Nephron (organoid): ENCODE results near the gene SURF1.

Source experiments
- H3K27ac Mint-ChIP-seq, 3 experiments: 2 replicates each; pipeline ENCODE4 v1.8.0; 2020; ENCODE audit warnings: mixed read lengths in 3 of 3, mild to moderate bottlenecking in 2 of 3, moderate library complexity in 1 of 3
- H3K27me3 Mint-ChIP-seq: 2 replicates; pipeline ENCODE4 v1.8.0; 2021; ENCODE audit warnings: low read depth, mild to moderate bottlenecking, moderate library complexity, mixed read lengths
- H3K36me3 Mint-ChIP-seq: 2 replicates; pipeline ENCODE4 v1.8.0; 2020; ENCODE audit warnings: low read depth, mixed read lengths
- H3K4me1 Mint-ChIP-seq: 2 replicates; pipeline ENCODE4 v1.8.0; 2020; ENCODE audit warnings: mixed read lengths
- H3K4me3 Mint-ChIP-seq, 3 experiments: 2 replicates each; pipeline ENCODE4 v1.8.0; 2020; ENCODE audit warnings: mild to moderate bottlenecking in 3 of 3, mixed read lengths in 3 of 3, moderate library complexity in 2 of 3
- H3K9me3 Mint-ChIP-seq: 2 replicates; pipeline ENCODE4 v1.8.0; 2020; ENCODE audit warnings: mixed read lengths
- TF ChIP-seq, protein P1 (sequence below), 3 experiments: fragments of 200-600 bp; sonication (generic); IDR thresholded peaks; one replicate each; pipeline ENCODE4 v1.5.0; 2021; ENCODE audit warnings: antibody characterized with exemption in 3 of 3; ENCODE audit not compliant: unreplicated experiment in 3 of 3

Gene SURF1

DNA sequence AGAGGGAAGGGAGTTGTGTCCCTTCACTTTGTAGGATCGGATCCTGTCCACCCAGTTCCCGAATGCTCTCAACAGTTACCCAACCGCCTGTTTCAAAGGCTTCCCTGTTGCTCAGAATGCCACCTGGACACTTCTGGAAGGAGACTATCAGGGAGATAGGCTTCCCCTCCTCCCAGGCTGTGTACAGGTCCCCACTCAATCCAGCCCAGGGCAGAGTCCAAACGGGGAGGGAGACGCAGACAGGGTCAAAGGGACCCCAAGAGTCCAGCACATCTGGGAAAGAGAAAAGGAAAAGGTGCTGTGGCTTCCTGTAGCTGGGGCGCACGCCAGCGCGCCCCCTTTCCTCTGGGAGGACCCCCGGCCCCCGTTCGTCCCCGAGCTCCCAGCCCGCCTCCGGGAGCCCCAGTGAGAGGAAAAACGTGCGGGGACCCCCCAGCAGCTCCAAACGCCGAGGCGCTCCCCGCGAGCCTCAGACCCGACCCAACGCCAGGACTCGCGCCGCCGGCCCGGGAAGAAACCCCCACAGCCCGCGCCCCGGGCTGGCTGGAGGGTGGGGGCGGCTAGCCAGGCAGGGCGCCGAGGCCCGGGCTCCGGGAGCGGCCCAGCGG, 18.9 kb upstream of the SURF1 start:
- H3K27me3 Mint-ChIP-seq = no peaks in the 10 kb centered on the region
- H3K9me3 Mint-ChIP-seq = no peaks in the 10 kb centered on the region
- TF ChIP-seq, protein P1, sequence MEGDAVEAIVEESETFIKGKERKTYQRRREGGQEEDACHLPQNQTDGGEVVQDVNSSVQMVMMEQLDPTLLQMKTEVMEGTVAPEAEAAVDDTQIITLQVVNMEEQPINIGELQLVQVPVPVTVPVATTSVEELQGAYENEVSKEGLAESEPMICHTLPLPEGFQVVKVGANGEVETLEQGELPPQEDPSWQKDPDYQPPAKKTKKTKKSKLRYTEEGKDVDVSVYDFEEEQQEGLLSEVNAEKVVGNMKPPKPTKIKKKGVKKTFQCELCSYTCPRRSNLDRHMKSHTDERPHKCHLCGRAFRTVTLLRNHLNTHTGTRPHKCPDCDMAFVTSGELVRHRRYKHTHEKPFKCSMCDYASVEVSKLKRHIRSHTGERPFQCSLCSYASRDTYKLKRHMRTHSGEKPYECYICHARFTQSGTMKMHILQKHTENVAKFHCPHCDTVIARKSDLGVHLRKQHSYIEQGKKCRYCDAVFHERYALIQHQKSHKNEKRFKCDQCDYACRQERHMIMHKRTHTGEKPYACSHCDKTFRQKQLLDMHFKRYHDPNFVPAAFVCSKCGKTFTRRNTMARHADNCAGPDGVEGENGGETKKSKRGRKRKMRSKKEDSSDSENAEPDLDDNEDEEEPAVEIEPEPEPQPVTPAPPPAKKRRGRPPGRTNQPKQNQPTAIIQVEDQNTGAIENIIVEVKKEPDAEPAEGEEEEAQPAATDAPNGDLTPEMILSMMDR (IDR thresholded peaks at IDR 0.05; ENCODE audit: unreplicated experiment in 3 of 3) = no peak
- peaks cover 36% of the 10 kb centered on the region for H3K4me1 Mint-ChIP-seq
- H3K27ac Mint-ChIP-seq = peak overlapping the region; percentile 91 to 99 (median 98)
- H3K4me3 Mint-ChIP-seq = peak overlapping the region; percentile 98 to 100 (median 99)
- H3K36me3 Mint-ChIP-seq = peaks cover 14% of the 10 kb centered on the region

DNA sequence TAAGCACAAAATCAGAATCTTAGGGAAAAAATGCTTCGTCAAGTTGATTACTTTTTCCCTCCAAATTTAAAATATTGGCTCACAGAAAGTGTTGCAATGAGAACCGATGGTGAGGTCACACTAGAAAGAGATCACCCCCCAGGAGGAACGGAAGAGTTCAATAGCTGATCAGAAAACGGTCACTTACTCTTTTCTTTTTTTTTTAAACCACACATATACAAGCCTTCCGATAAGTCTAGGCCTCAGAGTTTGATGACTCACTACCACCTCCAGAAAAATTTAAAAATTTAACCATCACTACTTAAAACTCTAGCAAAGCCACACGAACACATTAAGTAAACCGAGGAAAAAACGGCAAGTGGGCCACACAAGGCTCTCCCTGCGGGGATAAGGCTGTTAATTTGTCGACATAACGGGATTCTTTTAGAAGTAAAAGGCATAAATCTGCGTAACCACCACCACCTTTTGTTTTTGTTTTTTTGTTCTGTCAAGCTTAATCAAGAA, 18.4 kb upstream of the SURF1 start:
- H3K27me3 Mint-ChIP-seq = no peaks in the 10 kb centered on the region
- peak overlapping the region; percentile 91 to 99 (median 98) for H3K27ac Mint-ChIP-seq
- H3K36me3 Mint-ChIP-seq = peaks cover 20% of the 10 kb centered on the region
- H3K9me3 Mint-ChIP-seq = no peaks in the 10 kb centered on the region
- TF ChIP-seq, protein P1 (IDR thresholded peaks at IDR 0.05; ENCODE audit: unreplicated experiment in 3 of 3) = no peak
- peak overlapping the region; percentile 98 to 100 (median 99) for H3K4me3 Mint-ChIP-seq
- H3K4me1 Mint-ChIP-seq = peaks cover 41% of the 10 kb centered on the region

DNA sequence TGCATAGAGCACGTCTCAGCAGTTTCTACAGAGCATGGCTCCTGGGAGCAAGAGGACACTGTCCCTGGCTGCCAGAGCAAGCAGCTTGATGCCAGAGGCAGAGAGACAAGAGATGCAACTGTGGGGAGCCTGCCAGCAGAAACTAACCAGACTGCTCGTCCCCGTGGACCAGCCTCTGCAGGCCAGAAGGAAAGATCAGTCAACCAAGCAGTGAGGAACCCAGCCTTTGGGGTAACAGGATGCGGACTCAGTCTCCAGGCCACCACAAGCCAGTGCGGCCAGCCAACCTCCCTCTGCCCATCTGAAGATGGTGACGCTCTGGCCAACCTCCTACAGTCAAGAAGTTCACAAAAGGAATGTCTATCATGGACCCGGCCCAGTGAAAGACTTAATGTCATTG, 15.9 kb upstream of the SURF1 start:
- Mint-ChIP-seq H3K4me1 (peaks cover 57% of the 10 kb centered on the region), H3K36me3 (peaks cover 28% of the 10 kb centered on the region), H3K27me3 (no peaks in the 10 kb centered on the region), H3K27ac (peak overlapping the region in 1 of 3 experiments; percentile 13), H3K4me3 (peak overlapping the region; percentile 58 to 76 (median 68)), H3K9me3 (no peaks in the 10 kb centered on the region)
- TF ChIP-seq, protein P1 (IDR thresholded peaks at IDR 0.05; ENCODE audit: unreplicated experiment in 3 of 3) = no peak

DNA sequence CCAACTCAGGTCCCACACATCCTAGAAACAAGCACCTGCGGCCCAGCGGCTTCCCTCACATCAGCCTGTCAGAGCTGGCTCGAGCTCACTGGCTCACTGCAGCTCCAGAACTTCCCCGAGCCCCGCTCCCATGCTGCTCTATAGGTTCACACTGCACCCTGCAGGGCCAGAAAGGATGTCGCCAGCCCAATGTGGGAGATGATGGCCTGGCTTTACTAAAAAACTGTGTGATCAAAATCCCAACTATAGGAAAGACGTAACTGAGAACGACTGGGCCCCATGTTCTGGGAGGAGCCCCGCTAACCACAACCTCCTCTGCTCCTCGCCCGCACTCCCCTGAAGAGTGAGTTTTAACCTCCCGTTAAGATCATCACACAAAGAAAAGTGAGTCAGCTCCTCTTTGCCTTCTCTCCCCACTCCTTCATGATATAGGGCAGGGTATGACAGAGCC, 15.0 kb upstream of the SURF1 start:
- peak overlapping the region in 2 of 3 experiments; percentile 4 to 26 for H3K27ac Mint-ChIP-seq
- H3K4me3 Mint-ChIP-seq = peak overlapping the region in 1 of 3 experiments; percentile 27
- H3K27me3 Mint-ChIP-seq = no peaks in the 10 kb centered on the region
- H3K9me3 Mint-ChIP-seq = no peaks in the 10 kb centered on the region
- peaks cover 57% of the 10 kb centered on the region for H3K4me1 Mint-ChIP-seq
- TF ChIP-seq, protein P1 (IDR thresholded peaks at IDR 0.05; ENCODE audit: unreplicated experiment in 3 of 3) = no peak
- peaks cover 28% of the 10 kb centered on the region for H3K36me3 Mint-ChIP-seq

DNA sequence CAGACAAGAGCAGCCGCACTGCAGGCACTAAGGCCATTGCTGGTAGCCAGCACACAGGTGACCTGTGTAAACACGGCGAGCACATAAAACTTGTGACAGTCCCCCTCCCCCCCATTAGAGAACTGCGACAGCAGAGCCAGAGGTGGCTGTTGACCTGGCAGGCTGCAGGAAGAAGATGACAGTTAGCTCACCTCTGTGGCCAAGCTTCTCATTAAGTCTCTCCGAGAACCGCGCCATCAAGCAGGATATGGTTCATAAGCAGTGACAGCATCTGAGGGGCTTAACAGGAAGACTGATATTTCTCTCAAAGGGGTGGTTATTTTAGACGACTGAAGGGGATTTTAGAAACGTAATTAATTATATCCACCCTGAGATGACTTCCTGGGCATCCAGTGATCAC, 14.4 kb upstream of the SURF1 start:
- no peaks in the 10 kb centered on the region for H3K9me3 Mint-ChIP-seq
- peak overlapping the region in 1 of 3 experiments; percentile 32 for H3K4me3 Mint-ChIP-seq
- no peaks in the 10 kb centered on the region for H3K27me3 Mint-ChIP-seq
- H3K27ac Mint-ChIP-seq = no peak overlapping the region
- peaks cover 34% of the 10 kb centered on the region for H3K36me3 Mint-ChIP-seq
- H3K4me1 Mint-ChIP-seq = peaks cover 57% of the 10 kb centered on the region
- TF ChIP-seq, protein P1 (IDR thresholded peaks at IDR 0.05; ENCODE audit: unreplicated experiment in 3 of 3) = no peak

DNA sequence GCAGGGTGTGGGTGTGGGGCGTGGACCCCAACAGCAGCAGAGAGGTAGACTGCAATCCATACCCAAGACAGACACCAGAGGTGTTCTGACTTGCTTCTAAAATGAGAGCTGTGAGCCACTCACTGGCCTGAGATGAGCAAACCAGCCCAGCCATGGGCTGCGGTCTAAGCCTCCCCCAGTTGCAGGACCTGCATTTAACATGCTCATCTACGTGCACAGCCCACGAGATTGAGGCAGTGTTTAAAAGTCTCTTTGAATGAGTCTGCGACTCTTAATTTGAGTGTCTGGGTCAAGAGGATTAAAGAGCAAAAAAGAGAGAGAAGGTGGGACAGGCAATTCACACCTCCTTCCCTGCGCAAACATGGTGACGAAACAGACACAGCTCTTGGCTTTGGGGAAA, 13.6 kb upstream of the SURF1 start:
- Mint-ChIP-seq H3K4me3 (no peak overlapping the region), H3K4me1 (peaks cover 54% of the 10 kb centered on the region), H3K27me3 (no peaks in the 10 kb centered on the region), H3K9me3 (no peaks in the 10 kb centered on the region), H3K27ac (no peak overlapping the region), H3K36me3 (peaks cover 38% of the 10 kb centered on the region)
- TF ChIP-seq, protein P1 (IDR thresholded peaks at IDR 0.05; ENCODE audit: unreplicated experiment in 3 of 3) = no peak
